HepG2 (cell line): ENCODE results near the gene TUBG2. TPM values are rescaled to one million over a fixed set of nuclear protein-coding genes. Genes with fewer than 3 reads are reported as not detected.
A peak's percentile ranks its signal among the peaks of the same experiment; 100 is the strongest.

ENCODE experiments used
- CEBPZ ChIP-seq: IDR thresholded peaks from 2 replicates; pipeline ENCODE4 v1.6.1; 2012; ENCODE audit warnings: low read length, improper control_type of control experiment
- GZF1 ChIP-seq: sonication (generic); formaldehyde crosslinking; IDR thresholded peaks from 2 replicates; pipeline ENCODE4 v1.5.1; 2020; ENCODE audit warnings: mild to moderate bottlenecking, missing genetic modification reagents
- KMT2B ChIP-seq: IDR thresholded peaks from 2 replicates; pipeline ENCODE4 v1.6.1; 2016; ENCODE audit warnings: missing genetic modification reagents, missing compliant biosample characterization
- SMAD1 ChIP-seq: sonication (generic); formaldehyde crosslinking; IDR thresholded peaks from 2 replicates; pipeline ENCODE4 v1.4.0; 2020; ENCODE audit warnings: missing genetic modification reagents, low read depth, mild to moderate bottlenecking, borderline replicate concordance
- TFAP4 ChIP-seq: sonication (generic); IDR thresholded peaks from 2 replicates; pipeline ENCODE4 v1.6.1; 2016; ENCODE audit warnings: low read depth, borderline replicate concordance
- ZBTB14 ChIP-seq: sonication (generic); formaldehyde crosslinking; IDR thresholded peaks from 2 replicates; pipeline ENCODE4 v1.4.0; 2020; ENCODE audit warnings: missing genetic modification reagents
- ZBTB7A ChIP-seq: sonication (generic); formaldehyde crosslinking; IDR thresholded peaks from 2 replicates; pipeline ENCODE4 v1.8.0; 2022; ENCODE audit warnings: mild to moderate bottlenecking, missing genetic modification reagents
- ZNF136 ChIP-seq: sonication (generic); formaldehyde crosslinking; IDR thresholded peaks from 2 replicates; pipeline ENCODE4 v1.8.1; 2022; ENCODE audit warnings: low read depth, mild to moderate bottlenecking, moderate library complexity, missing genetic modification reagents
- ZNF274 ChIP-seq: sonication (generic); formaldehyde crosslinking; IDR thresholded peaks from 2 replicates; pipeline ENCODE4 v1.5.1; 2020; ENCODE audit warnings: mild to moderate bottlenecking, missing genetic modification reagents
- ZNF451 ChIP-seq: sonication (generic); formaldehyde crosslinking; IDR thresholded peaks from 2 replicates; pipeline ENCODE4 v1.5.0; 2020; ENCODE audit warnings: mild to moderate bottlenecking, missing genetic modification reagents
- ZNF557 ChIP-seq: sonication (generic); formaldehyde crosslinking; IDR thresholded peaks from 2 replicates; pipeline ENCODE4 v1.4.0; 2020; ENCODE audit warnings: missing genetic modification reagents
- ZNF614 ChIP-seq: IDR thresholded peaks from 2 replicates; pipeline ENCODE4 v1.6.1; 2018; ENCODE audit warnings: missing biosample characterization, missing genetic modification reagents, inconsistent platforms, borderline replicate concordance
- ZNF674 ChIP-seq: sonication (generic); formaldehyde crosslinking; IDR thresholded peaks from 2 replicates; pipeline ENCODE4 v1.5.0; 2020; ENCODE audit warnings: low read depth, mild to moderate bottlenecking, missing genetic modification reagents
- ZNF879 ChIP-seq: sonication (generic); formaldehyde crosslinking; IDR thresholded peaks from 2 replicates; pipeline ENCODE4 v1.8.1; 2023; ENCODE audit warnings: missing genetic modification reagents
- ZSCAN30 ChIP-seq: sonication (generic); formaldehyde crosslinking; IDR thresholded peaks from 2 replicates; pipeline ENCODE4 v1.5.0; 2020; ENCODE audit warnings: mild to moderate bottlenecking, missing genetic modification reagents
- polyA plus RNA-seq, 8 experiments: library from polyadenylated mRNA; depleted of rRNA in 3 of 8; stranded (reverse) in 7 of 8; unstranded in 1 of 8; fragments of >200 nt; fragmentation: Illumina TruSeq in 4 of 8; extraction: Trizol in 4 of 8; gene quantifications; 2 replicates each; pipeline versions ENCODE4 v1.2.1 to v1.2.3, GENCODE V29; 2011 to 2016; ENCODE audit warnings: low read depth in 4 of 8, missing spikeins in 1 of 8, mixed read lengths in 1 of 8; ENCODE audit not compliant: insufficient read depth in 1 of 8
- total RNA-seq, 5 experiments: library from RNA; depleted of rRNA; stranded (reverse); fragments of >200 nt; fragmentation: Illumina TruSeq; extraction: Trizol; gene quantifications; 2 replicates each; pipeline ENCODE4 v1.2.3, GENCODE V29; 2016; ENCODE audit warnings: low read depth in 1 of 5
- TF ChIP-seq, protein P1 (sequence below): sonication (generic); formaldehyde crosslinking; IDR thresholded peaks from 2 replicates; pipeline ENCODE4 v1.4.0; 2020; ENCODE audit warnings: mild to moderate bottlenecking, missing genetic modification reagents
- TF ChIP-seq, protein P2 (sequence below): sonication (generic); formaldehyde crosslinking; IDR thresholded peaks from 2 replicates; pipeline ENCODE4 v1.9.0; 2021; ENCODE audit warnings: missing genetic modification reagents, borderline replicate concordance

The TUBG2 gene
- total and polyA plus RNA-seq, 2 of the 13 experiments (the other 11 are each of a cell fraction or from before 2014, with no cell fraction given) = 16.0 to 42.3 TPM

DNA sequence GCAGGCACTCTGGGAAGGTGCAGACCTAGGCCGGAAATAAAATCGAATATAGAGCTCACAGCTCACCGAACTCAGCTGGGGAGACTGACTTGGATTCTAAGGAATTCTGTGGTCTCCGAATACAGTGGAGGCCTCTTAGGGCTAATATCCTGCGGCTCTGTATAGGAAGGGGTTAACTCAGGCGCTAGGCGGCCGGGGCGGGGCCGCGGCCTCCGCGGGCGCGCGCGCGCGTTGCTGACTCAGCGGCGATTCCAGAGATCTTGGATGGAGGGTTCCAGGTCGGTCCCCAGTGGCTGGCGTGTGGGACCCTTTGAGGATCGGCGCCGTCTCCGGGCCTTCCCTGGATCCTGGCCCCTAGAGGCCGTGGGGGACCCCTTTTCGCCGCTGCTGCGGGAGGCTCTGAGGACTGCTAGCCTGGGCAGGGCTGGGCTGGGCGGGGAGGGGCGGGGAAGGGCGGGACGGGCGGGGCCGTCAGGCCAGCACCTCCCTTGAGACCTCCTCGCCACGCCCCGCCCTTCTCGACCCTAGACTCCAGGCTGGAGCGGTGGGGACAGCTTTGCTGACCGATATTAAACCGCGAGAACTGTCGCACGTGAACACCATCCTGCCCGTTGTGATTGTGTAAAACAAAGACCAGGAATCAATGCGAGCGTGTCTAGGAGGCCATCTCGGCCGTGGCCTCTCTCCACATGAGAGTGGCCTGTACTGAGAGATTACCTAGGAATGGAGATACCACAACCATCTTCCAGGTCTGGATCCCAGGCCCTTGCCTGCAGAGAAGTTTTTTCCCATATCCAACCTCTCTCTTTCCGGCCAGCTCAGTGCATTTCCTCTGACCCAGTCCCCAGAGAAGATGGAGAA lies 19.1 kb downstream of the TUBG2 start (continued):
- TF ChIP-seq ZNF557 (CRISPR knock-in tag) (no peak), ZNF674 (CRISPR knock-in tag) (no peak), ZNF451 (no peak), CEBPZ (no peak), GZF1 (CRISPR knock-in tag) (no peak; the same call in 1 of the 2 replicates), ZNF274 (0 out of 2 replicates have a peak, but pooled peaks have one; percentile 30), ZBTB14 (CRISPR knock-in tag) (peak; percentile 97), KMT2B (CRISPR knock-in tag) (peak; percentile 71), SMAD1 (CRISPR knock-in tag) (0 out of 2 replicates have a peak, but pooled peaks have one; percentile 64), ZBTB7A (0 out of 2 replicates have a peak, but pooled peaks have one; percentile 40), ZNF136 (CRISPR knock-in tag) (no peak), TFAP4 (no peak; the same call in 1 of the 2 replicates), ZNF614 (peak; percentile 25; the same call in 1 of the 2 replicates), ZSCAN30 (CRISPR knock-in tag) (no peak), ZNF879 (CRISPR knock-in tag) (no peak)
- TF ChIP-seq, protein P1, sequence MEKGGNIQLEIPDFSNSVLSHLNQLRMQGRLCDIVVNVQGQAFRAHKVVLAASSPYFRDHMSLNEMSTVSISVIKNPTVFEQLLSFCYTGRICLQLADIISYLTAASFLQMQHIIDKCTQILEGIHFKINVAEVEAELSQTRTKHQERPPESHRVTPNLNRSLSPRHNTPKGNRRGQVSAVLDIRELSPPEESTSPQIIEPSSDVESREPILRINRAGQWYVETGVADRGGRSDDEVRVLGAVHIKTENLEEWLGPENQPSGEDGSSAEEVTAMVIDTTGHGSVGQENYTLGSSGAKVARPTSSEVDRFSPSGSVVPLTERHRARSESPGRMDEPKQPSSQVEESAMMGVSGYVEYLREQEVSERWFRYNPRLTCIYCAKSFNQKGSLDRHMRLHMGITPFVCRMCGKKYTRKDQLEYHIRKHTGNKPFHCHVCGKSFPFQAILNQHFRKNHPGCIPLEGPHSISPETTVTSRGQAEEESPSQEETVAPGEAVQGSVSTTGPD (CRISPR knock-in tag) = no peak
- TF ChIP-seq, protein P2, sequence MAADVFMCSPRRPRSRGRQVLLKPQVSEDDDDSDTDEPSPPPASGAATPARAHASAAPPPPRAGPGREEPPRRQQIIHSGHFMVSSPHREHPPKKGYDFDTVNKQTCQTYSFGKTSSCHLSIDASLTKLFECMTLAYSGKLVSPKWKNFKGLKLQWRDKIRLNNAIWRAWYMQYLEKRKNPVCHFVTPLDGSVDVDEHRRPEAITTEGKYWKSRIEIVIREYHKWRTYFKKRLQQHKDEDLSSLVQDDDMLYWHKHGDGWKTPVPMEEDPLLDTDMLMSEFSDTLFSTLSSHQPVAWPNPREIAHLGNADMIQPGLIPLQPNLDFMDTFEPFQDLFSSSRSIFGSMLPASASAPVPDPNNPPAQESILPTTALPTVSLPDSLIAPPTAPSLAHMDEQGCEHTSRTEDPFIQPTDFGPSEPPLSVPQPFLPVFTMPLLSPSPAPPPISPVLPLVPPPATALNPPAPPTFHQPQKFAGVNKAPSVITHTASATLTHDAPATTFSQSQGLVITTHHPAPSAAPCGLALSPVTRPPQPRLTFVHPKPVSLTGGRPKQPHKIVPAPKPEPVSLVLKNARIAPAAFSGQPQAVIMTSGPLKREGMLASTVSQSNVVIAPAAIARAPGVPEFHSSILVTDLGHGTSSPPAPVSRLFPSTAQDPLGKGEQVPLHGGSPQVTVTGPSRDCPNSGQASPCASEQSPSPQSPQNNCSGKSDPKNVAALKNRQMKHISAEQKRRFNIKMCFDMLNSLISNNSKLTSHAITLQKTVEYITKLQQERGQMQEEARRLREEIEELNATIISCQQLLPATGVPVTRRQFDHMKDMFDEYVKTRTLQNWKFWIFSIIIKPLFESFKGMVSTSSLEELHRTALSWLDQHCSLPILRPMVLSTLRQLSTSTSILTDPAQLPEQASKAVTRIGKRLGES = peak; percentile 86
